Sigmoid colon (tissue), 7 donors: ENCODE data around the gene UAP1. TPM values are rescaled to one million over a fixed set of nuclear protein-coding genes. Genes with fewer than 3 reads are reported as not detected.

Experiments
- DNase-seq: peaks from one replicate; pipeline ENCODE4 v3.0.0-alpha.2; 2019
- H3K27ac ChIP-seq, 4 donors: fragments of 200-600 bp; sonication (generic); one replicate each; pipeline ENCODE4 v1.5.1; 2016 to 2019; ENCODE audit warnings: mild to moderate bottlenecking in 1 of 4
- H3K27me3 ChIP-seq, 3 donors: fragments of 200-600 bp; sonication (generic); one replicate each; pipeline ENCODE4 v1.5.1; 2019; ENCODE audit warnings: mild to moderate bottlenecking in 1 of 3
- H3K36me3 ChIP-seq, 4 donors: fragments of 200-600 bp; sonication (generic); one replicate each; pipeline ENCODE4 v1.5.1; 2016 to 2019
- H3K4me1 ChIP-seq, 4 donors: fragments of 200-600 bp; sonication (generic); one replicate each; pipeline ENCODE4 v1.5.1; 2017 to 2019
- H3K4me3 ChIP-seq, 4 donors: fragments of 200-600 bp; sonication (generic); one replicate each; pipeline ENCODE4 v1.5.1; 2017 to 2019; ENCODE audit warnings: mild to moderate bottlenecking in 2 of 4, moderate library complexity in 1 of 4
- H3K9me3 ChIP-seq, 4 donors: fragments of 200-600 bp in 3 of 4; sonication (generic) in 3 of 4; one replicate each; pipeline versions ENCODE4 v1.5.1 to v1.6.1; 2013 to 2019
- CTCF ChIP-seq, 4 experiments: fragments of 450-650 bp in 3 of 4; fragments of 200-600 bp in 1 of 4; IDR thresholded peaks; one replicate each; pipeline ENCODE4 v1.5.1; 2016 to 2019; ENCODE audit warnings: antibody characterized with exemption in 4 of 4, mild to moderate bottlenecking in 3 of 4, moderate library complexity in 2 of 4
- EP300 ChIP-seq, 4 donors: sonication (generic); formaldehyde crosslinking; IDR thresholded peaks; one replicate each; pipeline ENCODE4 v1.6.1; 2017; ENCODE audit warnings: antibody characterized with exemption in 4 of 4
- POLR2A ChIP-seq, 2 donors: fragments of 450-650 bp; IDR thresholded peaks; one replicate each; pipeline ENCODE4 v1.6.1; 2016; ENCODE audit warnings: antibody characterized with exemption in 2 of 2, mild to moderate bottlenecking in 2 of 2, moderate library complexity in 2 of 2
- POLR2AphosphoS5 ChIP-seq, 4 donors: sonication (generic); formaldehyde crosslinking; IDR thresholded peaks; one replicate each; pipeline ENCODE4 v1.6.1; 2017; ENCODE audit warnings: antibody characterized with exemption in 4 of 4
- WGBS, 2 donors: extraction: QIAGEN DNeasy Blood & Tissue Kit; methylation state at CpG; one replicate each; pipeline ENCODE4 v1.1.7; 2013; 5-methylcytosine and 5-hydroxymethylcytosine counted together
- intact Hi-C: fragments of 100-400 bp; cut with DNase I; formaldehyde crosslinking; loops from one replicate; pipeline ENCODE4 v1.15.1; 2023
- polyA plus RNA-seq, 3 donors: library from polyadenylated mRNA; stranded (reverse); fragments of 200-250 nt; gene quantifications; one replicate each; pipeline ENCODE4 v1.2.3, GENCODE V29; 2013
- total RNA-seq, 4 donors: library from RNA; depleted of rRNA; stranded (reverse); fragments of >200 nt; gene quantifications; one replicate each; pipeline ENCODE4 v1.1.0, GENCODE V29; 2016
- donor health status: healthy with polysubstance abuse.
- donor health status: Bipolar disorder and iron deficiency.
- donor health status: healthy.

UAP1 gene
- total and polyA plus RNA-seq, 7 donors, result 55.5 to 145 (median 83.6) TPM

GRCh38 chr1:162535501-162535900 lies 26.0 kb upstream of the UAP1 start:
- Histone ChIP-seq H3K27me3 (no peaks in the 10 kb centered on the region), H3K9me3 (no peaks in the 10 kb centered on the region), H3K36me3 (no peaks in the 10 kb centered on the region), H3K4me1 (no peaks in the 10 kb centered on the region), H3K27ac (no peak overlapping the region), H3K4me3 (no peak overlapping the region)
- 65 to 80% methylated on average over 1 of the region's 1 CpG for WGBS, 2 donors
- TF ChIP-seq EP300 (IDR thresholded peaks at IDR 0.05), result no peak
- TF ChIP-seq POLR2AphosphoS5 (IDR thresholded peaks at IDR 0.05), result no peak
- no peak for TF ChIP-seq CTCF (IDR thresholded peaks at IDR 0.05)
- no peak for TF ChIP-seq POLR2A (IDR thresholded peaks at IDR 0.05)
- DNase-seq, result no peak
- intact Hi-C loops, result no loop called here

GRCh38 chr1:162536511-162536910 lies 25.0 kb upstream of the UAP1 start:
- no peak for DNase-seq
- no peaks in the 10 kb centered on the region for H3K36me3 ChIP-seq
- no peaks in the 10 kb centered on the region for H3K9me3 ChIP-seq
- no peak overlapping the region for H3K27ac ChIP-seq
- peaks cover 0 to 6% (median 4%) of the 10 kb centered on the region in 4 donors for H3K4me1 ChIP-seq
- TF ChIP-seq POLR2AphosphoS5 (IDR thresholded peaks at IDR 0.05), result no peak
- TF ChIP-seq POLR2A (IDR thresholded peaks at IDR 0.05), result no peak
- TF ChIP-seq EP300 (IDR thresholded peaks at IDR 0.05), result no peak
- TF ChIP-seq CTCF (IDR thresholded peaks at IDR 0.05), result no peak
- no peaks in the 10 kb centered on the region for H3K27me3 ChIP-seq
- whole genome bisulfite sequencing, 2 donors, result 94 to 98% methylated on average over 2 of the region's 2 CpGs
- intact Hi-C loops, result no loop called here
- no peak overlapping the region for H3K4me3 ChIP-seq

- intact Hi-C loops, result no loop called here
- H3K27me3 ChIP-seq, result no peaks in the 10 kb centered on the region
- H3K4me1 ChIP-seq, result peaks cover 0 to 13% (median 10%) of the 10 kb centered on the region in 4 donors
- H3K36me3 ChIP-seq, result no peaks in the 10 kb centered on the region
- no peaks in the 10 kb centered on the region for H3K9me3 ChIP-seq
- no peak for TF ChIP-seq POLR2A (IDR thresholded peaks at IDR 0.05)
- no peak for TF ChIP-seq CTCF (IDR thresholded peaks at IDR 0.05)
- no peak for TF ChIP-seq POLR2AphosphoS5 (IDR thresholded peaks at IDR 0.05)
- no peak for TF ChIP-seq EP300 (IDR thresholded peaks at IDR 0.05)
- H3K4me3 ChIP-seq, result no peak overlapping the region
- whole genome bisulfite sequencing, 2 donors, result 69 to 82% methylated on average over 2 of the region's 2 CpGs
- no peak for DNase-seq
- H3K27ac ChIP-seq, result no peak overlapping the region
Observed at GRCh38 chr1:162537216-162537615, 24.3 kb upstream of the UAP1 start.

- DNase-seq, result no peak
- Histone ChIP-seq H3K4me3 (no peak overlapping the region), H3K27ac (no peak overlapping the region), H3K9me3 (peaks cover 0 to 5% (median 0%) of the 10 kb centered on the region in 4 donors), H3K27me3 (no peaks in the 10 kb centered on the region), H3K4me1 (peaks cover 0 to 17% (median 12%) of the 10 kb centered on the region in 4 donors), H3K36me3 (no peaks in the 10 kb centered on the region)
- intact Hi-C loops, result no loop called here
- WGBS, 2 donors, result 77 to 93% methylated on average over 1 of the region's 1 CpG
- no peak for TF ChIP-seq CTCF (IDR thresholded peaks at IDR 0.05)
- TF ChIP-seq POLR2AphosphoS5 (IDR thresholded peaks at IDR 0.05), result no peak
- no peak for TF ChIP-seq EP300 (IDR thresholded peaks at IDR 0.05)
- no peak for TF ChIP-seq POLR2A (IDR thresholded peaks at IDR 0.05)
Observed at GRCh38 chr1:162538815-162539431, 22.6 kb upstream of the UAP1 start.
